ENCODE results near the gene LCP2. TPM values are rescaled to one million over a fixed set of nuclear protein-coding genes. Genes with fewer than 3 reads are reported as not detected.

The LCP2 gene
- total and polyA plus RNA-seq, 2 donors from 2014 or later = 4.6 to 48.8 TPM

DNA sequence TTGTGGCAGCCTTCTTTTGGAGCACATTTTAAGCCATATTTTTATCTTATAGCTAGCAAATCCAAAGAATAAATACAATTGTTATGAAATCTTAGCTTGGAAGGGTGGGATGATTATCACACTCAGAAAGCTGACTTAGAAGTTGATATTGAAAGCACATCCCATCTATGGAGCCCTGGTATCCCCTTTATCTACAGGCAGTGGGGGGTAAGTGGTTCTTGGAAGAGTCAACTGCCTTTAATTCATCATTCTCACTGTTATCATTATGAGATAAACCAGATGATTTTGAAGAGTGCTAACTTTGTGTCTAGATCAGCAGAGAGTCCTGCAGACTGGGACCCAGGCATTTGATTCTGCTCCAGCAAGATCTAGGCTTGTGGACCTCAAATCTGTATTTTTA is 3.0 kb downstream of the LCP2 start:
- no peaks in the 10 kb centered on the region for H3K9me3 ChIP-seq (ENCODE audit: control insufficient read depth in 2 of 3, insufficient read depth in 1 of 3, low read length in 3 of 3)
- no peak overlapping the region for H3K9ac ChIP-seq (ENCODE audit: low read length in 3 of 3)
- no peak for FAIRE-seq
- intact Hi-C loops (cut with DNase I) = no loop called here
- H3K27me3 ChIP-seq (ENCODE audit: control insufficient read depth, insufficient read depth, low read length) = no peaks in the 10 kb centered on the region
- H3K27ac ChIP-seq (ENCODE audit: low read depth in 2 of 2, low read length in 2 of 2) = no peak overlapping the region
- TF ChIP-seq, protein P1, sequence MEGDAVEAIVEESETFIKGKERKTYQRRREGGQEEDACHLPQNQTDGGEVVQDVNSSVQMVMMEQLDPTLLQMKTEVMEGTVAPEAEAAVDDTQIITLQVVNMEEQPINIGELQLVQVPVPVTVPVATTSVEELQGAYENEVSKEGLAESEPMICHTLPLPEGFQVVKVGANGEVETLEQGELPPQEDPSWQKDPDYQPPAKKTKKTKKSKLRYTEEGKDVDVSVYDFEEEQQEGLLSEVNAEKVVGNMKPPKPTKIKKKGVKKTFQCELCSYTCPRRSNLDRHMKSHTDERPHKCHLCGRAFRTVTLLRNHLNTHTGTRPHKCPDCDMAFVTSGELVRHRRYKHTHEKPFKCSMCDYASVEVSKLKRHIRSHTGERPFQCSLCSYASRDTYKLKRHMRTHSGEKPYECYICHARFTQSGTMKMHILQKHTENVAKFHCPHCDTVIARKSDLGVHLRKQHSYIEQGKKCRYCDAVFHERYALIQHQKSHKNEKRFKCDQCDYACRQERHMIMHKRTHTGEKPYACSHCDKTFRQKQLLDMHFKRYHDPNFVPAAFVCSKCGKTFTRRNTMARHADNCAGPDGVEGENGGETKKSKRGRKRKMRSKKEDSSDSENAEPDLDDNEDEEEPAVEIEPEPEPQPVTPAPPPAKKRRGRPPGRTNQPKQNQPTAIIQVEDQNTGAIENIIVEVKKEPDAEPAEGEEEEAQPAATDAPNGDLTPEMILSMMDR (IDR thresholded peaks at IDR 0.05; ENCODE audit: borderline replicate concordance, extremely low read depth, insufficient read depth) = no peak
- no peaks in the 10 kb centered on the region for H3K36me3 ChIP-seq (ENCODE audit: control insufficient read depth in 2 of 3, insufficient read depth in 3 of 3, low read length in 3 of 3)
- peaks cover 0 to 7% (median 0%) of the 10 kb centered on the region in 3 donors for H3K4me1 ChIP-seq (ENCODE audit: control insufficient read depth in 2 of 3, insufficient read depth in 2 of 3, low read depth in 1 of 3, low read length in 3 of 3)
- DNase-seq = no peak
- H3K4me3 ChIP-seq (ENCODE audit: low read length in 3 of 3) = no peak overlapping the region

DNA sequence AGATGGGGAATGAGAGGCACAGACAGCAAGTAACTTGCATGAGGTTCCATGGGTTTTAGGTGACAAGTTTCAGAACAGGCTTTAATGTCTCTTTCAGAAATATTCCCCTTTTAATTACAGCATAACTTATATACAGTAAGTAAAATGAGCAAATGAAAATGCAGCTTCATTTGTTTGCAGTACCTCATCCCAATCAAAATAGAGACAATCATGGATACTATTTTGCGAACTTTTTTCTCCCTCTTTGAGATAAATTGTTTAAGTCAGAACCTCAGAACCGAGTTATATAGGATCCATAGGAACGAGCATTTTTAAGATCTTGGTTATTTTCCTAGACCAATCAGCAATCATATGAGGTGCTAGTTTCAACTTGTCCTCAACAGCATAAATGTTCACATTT is 3.5 kb downstream of the LCP2 start:
- H3K27me3 ChIP-seq (ENCODE audit: control insufficient read depth, insufficient read depth, low read length) = no peaks in the 10 kb centered on the region
- H3K9ac ChIP-seq (ENCODE audit: low read length in 3 of 3) = no peak overlapping the region
- FAIRE-seq (no peak), DNase-seq (no peak)
- no peaks in the 10 kb centered on the region for H3K9me3 ChIP-seq (ENCODE audit: control insufficient read depth in 2 of 3, insufficient read depth in 1 of 3, low read length in 3 of 3)
- peaks cover 0 to 7% (median 0%) of the 10 kb centered on the region in 3 donors for H3K4me1 ChIP-seq (ENCODE audit: control insufficient read depth in 2 of 3, insufficient read depth in 2 of 3, low read depth in 1 of 3, low read length in 3 of 3)
- TF ChIP-seq, protein P1 (IDR thresholded peaks at IDR 0.05; ENCODE audit: borderline replicate concordance, extremely low read depth, insufficient read depth) = no peak
- intact Hi-C loops (cut with DNase I) = no loop called here
- no peak overlapping the region for H3K27ac ChIP-seq (ENCODE audit: low read depth in 2 of 2, low read length in 2 of 2)
- no peak overlapping the region for H3K4me3 ChIP-seq (ENCODE audit: low read length in 3 of 3)
- no peaks in the 10 kb centered on the region for H3K36me3 ChIP-seq (ENCODE audit: control insufficient read depth in 2 of 3, insufficient read depth in 3 of 3, low read length in 3 of 3)

DNA sequence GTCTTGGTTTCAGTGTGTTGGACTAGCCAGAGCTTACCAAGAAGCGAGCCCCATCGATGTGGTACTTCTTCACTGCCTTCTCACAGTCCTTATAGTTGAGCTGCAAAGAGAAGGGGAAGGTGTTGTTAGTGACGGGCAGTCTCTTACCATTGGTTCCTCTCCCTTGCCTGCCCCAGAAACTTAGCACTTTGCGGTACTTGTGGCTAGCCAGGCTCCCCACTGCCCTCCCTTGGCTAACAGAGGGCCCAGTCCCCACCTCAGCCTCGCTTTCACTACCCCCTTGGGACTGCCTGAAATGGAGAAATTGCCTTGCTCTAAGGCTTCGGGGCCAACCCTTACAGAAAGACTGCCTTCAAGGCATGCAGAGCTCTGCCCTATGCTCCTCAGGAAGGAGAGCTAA is 4.3 kb downstream of the LCP2 start:
- Histone ChIP-seq H3K9me3 (ENCODE audit: control insufficient read depth in 2 of 3, insufficient read depth in 1 of 3, low read length in 3 of 3) (no peaks in the 10 kb centered on the region), H3K9ac (ENCODE audit: low read length in 3 of 3) (no peak overlapping the region), H3K4me3 (ENCODE audit: low read length in 3 of 3) (no peak overlapping the region), H3K27me3 (ENCODE audit: control insufficient read depth, insufficient read depth, low read length) (no peaks in the 10 kb centered on the region), H3K27ac (ENCODE audit: low read depth in 2 of 2, low read length in 2 of 2) (no peak overlapping the region), H3K36me3 (ENCODE audit: control insufficient read depth in 2 of 3, insufficient read depth in 3 of 3, low read length in 3 of 3) (no peaks in the 10 kb centered on the region), H3K4me1 (ENCODE audit: control insufficient read depth in 2 of 3, insufficient read depth in 2 of 3, low read depth in 1 of 3, low read length in 3 of 3) (peaks cover 0 to 7% (median 0%) of the 10 kb centered on the region in 3 donors)
- TF ChIP-seq, protein P1 (IDR thresholded peaks at IDR 0.05; ENCODE audit: borderline replicate concordance, extremely low read depth, insufficient read depth) = no peak
- no peak for FAIRE-seq
- no peak for DNase-seq
- intact Hi-C loops (cut with DNase I) = no loop called here

Measured in kidney (tissue), 14 donors.